Transverse colon (tissue), 4 donors: ENCODE results near the gene GPR12. TPM values are rescaled to one million over a fixed set of nuclear protein-coding genes. Genes with fewer than 3 reads are reported as not detected.
A peak's percentile ranks its signal among the peaks of the same experiment; 100 is the strongest.

Experiments used
- DNase-seq: peaks from one replicate; pipeline ENCODE4 v3.0.0-alpha.2; 2019
- H3K27ac ChIP-seq, 4 donors: fragments of 200-600 bp; sonication (generic); 2 replicates each; pipeline ENCODE4 v1.5.1; 2016 to 2018; ENCODE audit warnings: inconsistent platforms in 4 of 4
- H3K27me3 ChIP-seq: fragments of 200-600 bp; sonication (generic); 2 replicates; pipeline ENCODE4 v1.5.1; 2017; ENCODE audit warnings: inconsistent platforms
- H3K36me3 ChIP-seq, 4 donors: fragments of 200-600 bp; sonication (generic); 2 replicates each; pipeline ENCODE4 v1.5.1; 2017 to 2019; ENCODE audit warnings: inconsistent platforms in 4 of 4
- H3K4me1 ChIP-seq, 4 donors: fragments of 200-600 bp; sonication (generic); 2 replicates each; pipeline ENCODE4 v1.5.1; 2017 to 2020; ENCODE audit warnings: inconsistent platforms in 4 of 4
- H3K4me3 ChIP-seq, 4 donors: fragments of 200-600 bp; sonication (generic); 1 replicate in 1 of 4; 2 replicates in 3 of 4; pipeline versions ENCODE4 v1.5.1 to v1.6.1; 2017 to 2019; ENCODE audit warnings: inconsistent platforms in 4 of 4
- H3K9me3 ChIP-seq, 2 donors: fragments of 200-600 bp; sonication (generic); 2 replicates each; pipeline ENCODE4 v1.5.1; 2017 to 2019; ENCODE audit warnings: inconsistent platforms in 2 of 2
- CTCF ChIP-seq, 5 experiments: fragments of 200-600 bp in 3 of 5; fragments of 450-650 bp in 2 of 5; sonication (generic) in 3 of 5; IDR thresholded peaks; 1 replicate in 2 of 5; 2 replicates in 3 of 5; pipeline ENCODE4 v1.5.1; 2016 to 2017; ENCODE audit warnings: antibody characterized with exemption in 5 of 5, inconsistent platforms in 3 of 5, mild to moderate bottlenecking in 2 of 5, moderate library complexity in 1 of 5
- EP300 ChIP-seq: sonication (generic); formaldehyde crosslinking; IDR thresholded peaks from one replicate; pipeline ENCODE4 v1.6.1; 2017; ENCODE audit warnings: antibody characterized with exemption, low read depth
- POLR2A ChIP-seq: fragments of 450-650 bp; IDR thresholded peaks from one replicate; pipeline ENCODE4 v1.6.1; 2016; ENCODE audit warnings: antibody characterized with exemption, mild to moderate bottlenecking, moderate library complexity
- POLR2AphosphoS5 ChIP-seq, 3 donors: sonication (generic); formaldehyde crosslinking; IDR thresholded peaks; one replicate each; pipeline ENCODE4 v1.6.1; 2016; ENCODE audit warnings: antibody characterized with exemption in 3 of 3
- WGBS, 2 donors: methylation state at CpG; one replicate each; pipeline ENCODE4 v1.1.5; 2018; ENCODE audit warnings: low coverage in 1 of 2; 5-methylcytosine and 5-hydroxymethylcytosine counted together
- in situ Hi-C, 4 donors: fragments of 200-750 bp; cut with MboI; loops; one replicate each; pipeline versions ENCODE4 v1.15.0 to v1.15.1; 2017; ENCODE audit warnings: low sequenced_read_pairs in 3 of 4, low pct_ligation_motif_present in 1 of 4, low pct_unique_long_range_greater_than_20kb in 1 of 4
- intact Hi-C: fragments of 100-400 bp; cut with DNase I; formaldehyde crosslinking; loops from one replicate; pipeline ENCODE4 v1.15.1; 2023; ENCODE audit warnings: low total_unique reads
- total RNA-seq, 4 donors: library from RNA; depleted of rRNA; stranded (reverse); fragments of >200 nt; gene quantifications; one replicate each; pipeline ENCODE4 v1.1.0, GENCODE V29; 2016

GPR12 gene
- total RNA-seq, 4 donors from 2014 or later: 0.14 TPM; not detected in 3

GRCh38 chr13:26721251-26722121 is 39.1 kb downstream of the GPR12 start:
- no peaks in the 10 kb centered on the region for H3K9me3 ChIP-seq
- intact Hi-C loops (no loop called here), in situ Hi-C loops (loop anchor here in 1 of 4 donors (25.0 kb wide), 1 partner anchor 216 kb away; no protein-coding TSS in a partner anchor)
- H3K27me3 ChIP-seq: no peaks in the 10 kb centered on the region
- no peaks in the 10 kb centered on the region for H3K36me3 ChIP-seq
- H3K27ac ChIP-seq: no peak overlapping the region
- peak; percentile 28 for DNase-seq
- H3K4me1 ChIP-seq: no peaks in the 10 kb centered on the region
- WGBS, 2 donors: 37 to 72% methylated on average over 7 to 26 of the region's 26 CpGs
- no peak overlapping the region for H3K4me3 ChIP-seq
- TF ChIP-seq EP300 (no peak), CTCF (IDR thresholded peaks at IDR 0.05) (no peak), POLR2AphosphoS5 (IDR thresholded peaks at IDR 0.05) (no peak), POLR2A (no peak)

- Histone ChIP-seq H3K4me3 (no peak overlapping the region), H3K36me3 (no peaks in the 10 kb centered on the region), H3K9me3 (no peaks in the 10 kb centered on the region), H3K4me1 (no peaks in the 10 kb centered on the region), H3K27ac (no peak overlapping the region), H3K27me3 (no peaks in the 10 kb centered on the region)
- intact Hi-C loops (no loop called here), in situ Hi-C loops (loop anchor here in 1 of 4 donors (25.0 kb wide), 1 partner anchor 218 kb away; no protein-coding TSS in a partner anchor)
- DNase-seq: no peak
- no peak for TF ChIP-seq EP300
- no peak for TF ChIP-seq POLR2A
- TF ChIP-seq CTCF (IDR thresholded peaks at IDR 0.05): no peak
- no peak for TF ChIP-seq POLR2AphosphoS5 (IDR thresholded peaks at IDR 0.05)
- WGBS, 2 donors: 56% methylated on average over 1 to 5 of the region's 5 CpGs
Observed at GRCh38 chr13:26719356-26719945, 41.1 kb downstream of the GPR12 start.

- H3K4me3 ChIP-seq: no peak overlapping the region
- in situ Hi-C loops (loop anchor here in 1 of 4 donors (25.0 kb wide), 1 partner anchor 218 kb away; no protein-coding TSS in a partner anchor), intact Hi-C loops (no loop called here)
- no peaks in the 10 kb centered on the region for H3K36me3 ChIP-seq
- TF ChIP-seq EP300 (no peak), POLR2A (no peak), CTCF (IDR thresholded peaks at IDR 0.05) (no peak), POLR2AphosphoS5 (IDR thresholded peaks at IDR 0.05) (no peak)
- H3K4me1 ChIP-seq: no peaks in the 10 kb centered on the region
- H3K27ac ChIP-seq: no peak overlapping the region
- 80% methylated on average over 5 of the region's 5 CpGs; no CpG with 5 or more reads in 1 of the 2 donors for WGBS, 2 donors
- no peak for DNase-seq
- H3K9me3 ChIP-seq: no peaks in the 10 kb centered on the region
- H3K27me3 ChIP-seq: no peaks in the 10 kb centered on the region
Observed at GRCh38 chr13:26718872-26719271, 41.7 kb downstream of the GPR12 start.

GRCh38 chr13:26718146-26718545 is 42.4 kb downstream of the GPR12 start:
- WGBS, 2 donors: 88% methylated on average over 8 of the region's 8 CpGs; no CpG with 5 or more reads in 1 of the 2 donors

More at GRCh38 chr13:26718146-26718545, 42.4 kb downstream of the GPR12 start:
- no peak for DNase-seq
- H3K27ac ChIP-seq: no peak overlapping the region
- in situ Hi-C loops (loop anchor here in 1 of 4 donors (25.0 kb wide), 1 partner anchor 219 kb away; no protein-coding TSS in a partner anchor), intact Hi-C loops (no loop called here)
- no peak overlapping the region for H3K4me3 ChIP-seq
- H3K4me1 ChIP-seq: no peaks in the 10 kb centered on the region
- H3K9me3 ChIP-seq: no peaks in the 10 kb centered on the region
- H3K27me3 ChIP-seq: no peaks in the 10 kb centered on the region
- TF ChIP-seq POLR2AphosphoS5 (IDR thresholded peaks at IDR 0.05) (no peak), CTCF (IDR thresholded peaks at IDR 0.05) (no peak), EP300 (no peak), POLR2A (no peak)
- no peaks in the 10 kb centered on the region for H3K36me3 ChIP-seq
